ENCODE data around the gene POLR3GL. TPM values are rescaled to one million over a fixed set of nuclear protein-coding genes. Genes with fewer than 3 reads are reported as not detected.

Gene POLR3GL
- total and polyA plus RNA-seq, 10 of the 15 experiments (the other 5 are each of a cell fraction or from before 2014, with no cell fraction given) = 12.8 to 47.0 (median 26.6) TPM

DNA sequence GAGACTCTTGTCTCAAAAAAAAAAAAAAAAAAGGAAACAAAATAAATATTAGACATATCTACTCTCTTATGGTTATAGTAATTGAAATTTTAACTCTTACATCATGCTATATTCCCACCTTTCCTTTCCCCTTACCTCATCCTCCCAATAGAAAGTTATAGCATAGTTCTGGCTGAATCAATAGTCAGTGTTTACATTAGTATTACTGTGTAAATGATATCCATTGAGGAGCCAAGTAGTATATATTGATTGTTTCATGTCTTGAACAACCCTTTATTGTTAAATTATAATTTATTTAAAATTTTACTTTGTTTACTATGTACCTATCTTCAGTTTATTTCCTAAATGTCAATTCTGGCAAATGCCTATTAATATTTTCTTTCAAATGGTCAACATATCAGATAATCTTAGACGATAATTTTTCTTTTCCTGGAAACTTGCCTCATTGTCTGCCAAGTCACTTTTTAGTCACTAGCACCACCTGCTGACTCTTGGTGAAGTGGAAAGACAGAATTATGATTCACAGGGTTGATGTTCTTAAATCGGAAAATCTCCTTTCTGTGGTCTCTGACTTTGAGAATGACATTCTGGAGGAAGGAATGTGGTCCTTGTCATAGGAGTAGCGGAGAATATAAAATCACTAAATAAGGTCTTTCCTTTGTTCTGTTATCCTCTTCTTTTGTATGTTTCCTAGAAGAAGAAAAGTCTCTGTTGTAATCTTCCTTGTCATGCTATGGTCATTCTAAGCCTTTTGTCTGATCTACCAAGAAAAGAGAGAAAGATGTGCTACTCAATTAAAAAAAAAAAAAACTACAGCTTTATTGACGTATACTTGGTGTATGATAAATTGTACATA is 48.4 kb downstream of the POLR3GL start:
- no peak overlapping the region for H3K4me3 ChIP-seq
- DNase-seq (ENCODE audit: low read depth, low spot score) (no peak), FAIRE-seq (peak; percentile 91), ATAC-seq (peak; percentile 84)
- no peaks in the 10 kb centered on the region for H3K79me2 ChIP-seq (ENCODE audit: control insufficient read depth, insufficient read depth, low read length)
- no peaks in the 10 kb centered on the region for H3K9me3 ChIP-seq (replicated peaks; ENCODE audit: control insufficient read depth, insufficient read depth, low read length)
- WGBS (ENCODE audit: insufficient coverage, insufficient replicate concordance, low lambda C conversion rate, missing lambda C conversion rate) = 0% methylated on average over 4 of the region's 4 CpGs
- ChIA-PET SMC1A (ENCODE audit: uncharacterized antibody, unreplicated experiment) (interaction anchor here (0.8 to 7.5 kb wide), 8 partner anchors 12 to 168 kb away, joined by 3 to 180 read pairs (median 5); partner anchors contain the start of genes ANKRD34A, LIX1L, NUDT17 and POLR3GL), RAD21 (ENCODE audit: unreplicated experiment) (interaction anchor here (0.7 to 1.8 kb wide), 10 partner anchors 19 to 275 kb away, joined by 3 to 16 read pairs (median 4); partner anchors contain the start of genes NUDT17 and RBM8A), POLR2A (interaction anchor here (0.6 to 1.3 kb wide), 8 partner anchors 33 to 166 kb away, joined by 3 to 6 read pairs (median 3); partner anchors contain the start of genes ANKRD34A, LIX1L and POLR3GL), CTCF (interaction anchor here (0.7 to 18.6 kb wide), 18 partner anchors 9 to 290 kb away, joined by 3 to 361 read pairs (median 4); partner anchors contain the start of genes ANKRD34A, HJV, NUDT17 and PIAS3)
- H2AFZ ChIP-seq (ENCODE audit: control insufficient read depth, low read depth, low read length) = no peak overlapping the region
- no TSS peak for BruUV-seq (replicated peaks)
- H3K36me3 ChIP-seq (ENCODE audit: control insufficient read depth in 2 of 2, insufficient read depth in 2 of 2, low read length in 1 of 2) = no peaks in the 10 kb centered on the region
- no peaks in the 10 kb centered on the region for H3K4me1 ChIP-seq (ENCODE audit: control insufficient read depth, insufficient read depth, low read length)
- no peak overlapping the region for H3K4me2 ChIP-seq (ENCODE audit: control insufficient read depth, insufficient read depth)
- peaks cover 0 to 1% of the 10 kb centered on the region in 2 experiments; a peak in 3 of 4 replicates for H3K27me3 ChIP-seq (replicated peaks in 1 of 2; ENCODE audit: control insufficient read depth in 2 of 2, insufficient read depth in 2 of 2, low read length in 1 of 2)
- intact Hi-C loops (cut with micrococcal nuclease; ENCODE audit: unreplicated experiment) = loop anchor here (1.0 to 5.0 kb wide), 4 partner anchors 36 to 276 kb away; no protein-coding TSS in a partner anchor
- in situ Hi-C loops (cut with MboI) = loop anchor here (5.0 kb wide), 1 partner anchor 116 kb away; no protein-coding TSS in a partner anchor
- H4K20me1 ChIP-seq (ENCODE audit: control insufficient read depth, insufficient read depth) = no peaks in the 10 kb centered on the region
- no peak overlapping the region for H3K27ac ChIP-seq (ENCODE audit: control insufficient read depth, insufficient read depth)
- no peak overlapping the region for H3K9ac ChIP-seq (ENCODE audit: control insufficient read depth, insufficient read depth, low read length)
- no peak for TF ChIP-seq PAX5 (IDR thresholded peaks at IDR 0.05; ENCODE audit: borderline replicate concordance, low read depth, low read length)
- TF ChIP-seq, protein P1, sequence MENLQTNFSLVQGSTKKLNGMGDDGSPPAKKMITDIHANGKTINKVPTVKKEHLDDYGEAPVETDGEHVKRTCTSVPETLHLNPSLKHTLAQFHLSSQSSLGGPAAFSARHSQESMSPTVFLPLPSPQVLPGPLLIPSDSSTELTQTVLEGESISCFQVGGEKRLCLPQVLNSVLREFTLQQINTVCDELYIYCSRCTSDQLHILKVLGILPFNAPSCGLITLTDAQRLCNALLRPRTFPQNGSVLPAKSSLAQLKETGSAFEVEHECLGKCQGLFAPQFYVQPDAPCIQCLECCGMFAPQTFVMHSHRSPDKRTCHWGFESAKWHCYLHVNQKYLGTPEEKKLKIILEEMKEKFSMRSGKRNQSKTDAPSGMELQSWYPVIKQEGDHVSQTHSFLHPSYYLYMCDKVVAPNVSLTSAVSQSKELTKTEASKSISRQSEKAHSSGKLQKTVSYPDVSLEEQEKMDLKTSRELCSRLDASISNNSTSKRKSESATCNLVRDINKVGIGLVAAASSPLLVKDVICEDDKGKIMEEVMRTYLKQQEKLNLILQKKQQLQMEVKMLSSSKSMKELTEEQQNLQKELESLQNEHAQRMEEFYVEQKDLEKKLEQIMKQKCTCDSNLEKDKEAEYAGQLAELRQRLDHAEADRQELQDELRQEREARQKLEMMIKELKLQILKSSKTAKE (IDR thresholded peaks at IDR 0.05; ENCODE audit: low read depth, poor library complexity, severe bottlenecking) = peak; percentile 23
- TF ChIP-seq, protein P2, sequence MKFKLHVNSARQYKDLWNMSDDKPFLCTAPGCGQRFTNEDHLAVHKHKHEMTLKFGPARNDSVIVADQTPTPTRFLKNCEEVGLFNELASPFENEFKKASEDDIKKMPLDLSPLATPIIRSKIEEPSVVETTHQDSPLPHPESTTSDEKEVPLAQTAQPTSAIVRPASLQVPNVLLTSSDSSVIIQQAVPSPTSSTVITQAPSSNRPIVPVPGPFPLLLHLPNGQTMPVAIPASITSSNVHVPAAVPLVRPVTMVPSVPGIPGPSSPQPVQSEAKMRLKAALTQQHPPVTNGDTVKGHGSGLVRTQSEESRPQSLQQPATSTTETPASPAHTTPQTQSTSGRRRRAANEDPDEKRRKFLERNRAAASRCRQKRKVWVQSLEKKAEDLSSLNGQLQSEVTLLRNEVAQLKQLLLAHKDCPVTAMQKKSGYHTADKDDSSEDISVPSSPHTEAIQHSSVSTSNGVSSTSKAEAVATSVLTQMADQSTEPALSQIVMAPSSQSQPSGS (IDR thresholded peaks at IDR 0.05; ENCODE audit: low read length) = 0 out of 2 replicates have a peak, but pooled peaks have one; percentile 34
- no peak for TF ChIP-seq YY1 (IDR thresholded peaks at IDR 0.05; ENCODE audit: low read depth, low read length)
- TF ChIP-seq, protein P3, sequence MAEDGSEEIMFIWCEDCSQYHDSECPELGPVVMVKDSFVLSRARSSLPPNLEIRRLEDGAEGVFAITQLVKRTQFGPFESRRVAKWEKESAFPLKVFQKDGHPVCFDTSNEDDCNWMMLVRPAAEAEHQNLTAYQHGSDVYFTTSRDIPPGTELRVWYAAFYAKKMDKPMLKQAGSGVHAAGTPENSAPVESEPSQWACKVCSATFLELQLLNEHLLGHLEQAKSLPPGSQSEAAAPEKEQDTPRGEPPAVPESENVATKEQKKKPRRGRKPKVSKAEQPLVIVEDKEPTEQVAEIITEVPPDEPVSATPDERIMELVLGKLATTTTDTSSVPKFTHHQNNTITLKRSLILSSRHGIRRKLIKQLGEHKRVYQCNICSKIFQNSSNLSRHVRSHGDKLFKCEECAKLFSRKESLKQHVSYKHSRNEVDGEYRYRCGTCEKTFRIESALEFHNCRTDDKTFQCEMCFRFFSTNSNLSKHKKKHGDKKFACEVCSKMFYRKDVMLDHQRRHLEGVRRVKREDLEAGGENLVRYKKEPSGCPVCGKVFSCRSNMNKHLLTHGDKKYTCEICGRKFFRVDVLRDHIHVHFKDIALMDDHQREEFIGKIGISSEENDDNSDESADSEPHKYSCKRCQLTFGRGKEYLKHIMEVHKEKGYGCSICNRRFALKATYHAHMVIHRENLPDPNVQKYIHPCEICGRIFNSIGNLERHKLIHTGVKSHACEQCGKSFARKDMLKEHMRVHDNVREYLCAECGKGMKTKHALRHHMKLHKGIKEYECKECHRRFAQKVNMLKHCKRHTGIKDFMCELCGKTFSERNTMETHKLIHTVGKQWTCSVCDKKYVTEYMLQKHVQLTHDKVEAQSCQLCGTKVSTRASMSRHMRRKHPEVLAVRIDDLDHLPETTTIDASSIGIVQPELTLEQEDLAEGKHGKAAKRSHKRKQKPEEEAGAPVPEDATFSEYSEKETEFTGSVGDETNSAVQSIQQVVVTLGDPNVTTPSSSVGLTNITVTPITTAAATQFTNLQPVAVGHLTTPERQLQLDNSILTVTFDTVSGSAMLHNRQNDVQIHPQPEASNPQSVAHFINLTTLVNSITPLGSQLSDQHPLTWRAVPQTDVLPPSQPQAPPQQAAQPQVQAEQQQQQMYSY (CRISPR knock-in tag; IDR thresholded peaks at IDR 0.05) = no peak
- TF ChIP-seq CHD1 (IDR thresholded peaks at IDR 0.05; ENCODE audit: low read depth, low read length) = no peak
- TF ChIP-seq, protein P4, sequence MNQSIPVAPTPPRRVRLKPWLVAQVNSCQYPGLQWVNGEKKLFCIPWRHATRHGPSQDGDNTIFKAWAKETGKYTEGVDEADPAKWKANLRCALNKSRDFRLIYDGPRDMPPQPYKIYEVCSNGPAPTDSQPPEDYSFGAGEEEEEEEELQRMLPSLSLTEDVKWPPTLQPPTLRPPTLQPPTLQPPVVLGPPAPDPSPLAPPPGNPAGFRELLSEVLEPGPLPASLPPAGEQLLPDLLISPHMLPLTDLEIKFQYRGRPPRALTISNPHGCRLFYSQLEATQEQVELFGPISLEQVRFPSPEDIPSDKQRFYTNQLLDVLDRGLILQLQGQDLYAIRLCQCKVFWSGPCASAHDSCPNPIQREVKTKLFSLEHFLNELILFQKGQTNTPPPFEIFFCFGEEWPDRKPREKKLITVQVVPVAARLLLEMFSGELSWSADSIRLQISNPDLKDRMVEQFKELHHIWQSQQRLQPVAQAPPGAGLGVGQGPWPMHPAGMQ (IDR thresholded peaks at IDR 0.05; ENCODE audit: borderline replicate concordance) = no peak
- TF ChIP-seq SMC3 (IDR thresholded peaks at IDR 0.05; ENCODE audit: borderline replicate concordance, low read length) = peak; percentile 90

Data from GM12878 (cell line).